Tibial nerve (tissue), 4 donors: Measurements from ENCODE around the gene FCER2.
A peak's percentile ranks its signal among the peaks of the same experiment; 100 is the strongest.

Source experiments
- EP300 ChIP-seq, 2 donors: sonication (generic); formaldehyde crosslinking; IDR thresholded peaks; one replicate each; pipeline ENCODE4 v1.6.1; 2017; ENCODE audit warnings: antibody characterized with exemption in 2 of 2, mild to moderate bottlenecking in 1 of 2
- POLR2A ChIP-seq, 2 donors: fragments of 450-650 bp; IDR thresholded peaks; one replicate each; pipeline ENCODE4 v1.6.1; 2017; ENCODE audit warnings: antibody characterized with exemption in 2 of 2, mild to moderate bottlenecking in 2 of 2, moderate library complexity in 2 of 2
- TF ChIP-seq, protein P1 (sequence below), 5 experiments: fragments of 200-600 bp in 3 of 5; fragments of 450-650 bp in 2 of 5; sonication (generic) in 3 of 5; IDR thresholded peaks; one replicate each; pipeline ENCODE4 v1.5.1; 2016 to 2019; ENCODE audit warnings: antibody characterized with exemption in 5 of 5, mild to moderate bottlenecking in 3 of 5, moderate library complexity in 2 of 5

DNA sequence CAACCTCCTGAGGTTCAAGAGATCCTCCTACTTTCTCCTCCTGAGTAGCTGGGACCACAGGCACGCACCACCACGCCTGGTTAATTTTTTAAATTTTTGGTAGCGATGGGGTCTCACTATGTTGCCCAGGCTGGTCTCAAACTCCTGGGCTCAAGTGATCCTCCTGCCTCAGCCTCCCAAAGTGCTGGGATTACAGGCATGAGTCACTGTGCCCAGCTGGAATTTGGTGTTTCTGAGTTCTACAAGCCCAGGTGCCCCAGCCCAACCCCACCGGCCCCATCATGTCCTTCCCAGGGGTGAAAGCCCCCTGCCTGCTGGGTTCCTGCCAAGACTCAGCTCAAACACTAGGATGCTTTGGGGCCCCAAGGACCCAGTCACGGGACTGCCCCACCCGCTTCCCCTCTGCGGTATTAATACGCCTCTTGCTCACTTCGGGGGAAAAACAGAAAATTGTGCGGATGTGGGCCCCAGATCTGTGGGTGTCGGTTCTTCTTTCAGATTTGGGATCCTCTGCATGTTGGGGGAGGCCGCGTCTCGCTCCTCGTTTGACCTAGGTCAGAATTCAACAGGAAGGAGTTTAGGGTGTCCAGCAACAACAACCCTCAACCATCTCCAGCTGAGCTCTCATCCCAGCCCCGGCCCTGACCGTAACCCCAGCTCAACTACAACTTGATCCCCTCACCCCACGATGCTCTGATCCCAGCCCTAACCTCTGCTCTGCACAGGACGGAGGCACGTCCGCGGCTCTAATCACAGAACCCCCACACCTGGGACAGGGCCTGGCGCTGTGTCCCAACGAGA, 3.7 kb upstream of the FCER2 start:
- TF ChIP-seq, protein P1, sequence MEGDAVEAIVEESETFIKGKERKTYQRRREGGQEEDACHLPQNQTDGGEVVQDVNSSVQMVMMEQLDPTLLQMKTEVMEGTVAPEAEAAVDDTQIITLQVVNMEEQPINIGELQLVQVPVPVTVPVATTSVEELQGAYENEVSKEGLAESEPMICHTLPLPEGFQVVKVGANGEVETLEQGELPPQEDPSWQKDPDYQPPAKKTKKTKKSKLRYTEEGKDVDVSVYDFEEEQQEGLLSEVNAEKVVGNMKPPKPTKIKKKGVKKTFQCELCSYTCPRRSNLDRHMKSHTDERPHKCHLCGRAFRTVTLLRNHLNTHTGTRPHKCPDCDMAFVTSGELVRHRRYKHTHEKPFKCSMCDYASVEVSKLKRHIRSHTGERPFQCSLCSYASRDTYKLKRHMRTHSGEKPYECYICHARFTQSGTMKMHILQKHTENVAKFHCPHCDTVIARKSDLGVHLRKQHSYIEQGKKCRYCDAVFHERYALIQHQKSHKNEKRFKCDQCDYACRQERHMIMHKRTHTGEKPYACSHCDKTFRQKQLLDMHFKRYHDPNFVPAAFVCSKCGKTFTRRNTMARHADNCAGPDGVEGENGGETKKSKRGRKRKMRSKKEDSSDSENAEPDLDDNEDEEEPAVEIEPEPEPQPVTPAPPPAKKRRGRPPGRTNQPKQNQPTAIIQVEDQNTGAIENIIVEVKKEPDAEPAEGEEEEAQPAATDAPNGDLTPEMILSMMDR (IDR thresholded peaks at IDR 0.05) = no peak
- TF ChIP-seq POLR2A (IDR thresholded peaks at IDR 0.05) = no peak
- TF ChIP-seq EP300 (IDR thresholded peaks at IDR 0.05) = peak in 1 of 2 donors; percentile 42
